A673 (cell line): Measurements from ENCODE around the gene FASN. TPM values are rescaled to one million over a fixed set of nuclear protein-coding genes. Genes with fewer than 3 reads are reported as not detected.

Experiments used
- BruUV-seq: library from RNA; stranded (reverse); fragments of 400-500 nt; replicated peaks from 2 replicates; lab custom pipeline; 2021; lab: Mats Ljungman, UMichigan
- CTCF ChIA-PET: fragments of 300-600 bp; sonication (Branson Sonifier 250); formaldehyde crosslinking; loops from one replicate; lab custom pipeline; 2022; ENCODE audit warnings: antibody characterized with exemption; lab: Charles Lee
- POLR2A ChIA-PET: fragments of 300-600 bp; sonication (Branson Sonifier 250); formaldehyde crosslinking; loops from one replicate; lab custom pipeline; 2022; ENCODE audit warnings: antibody characterized with exemption; ENCODE audit not compliant: low non-redundant PET; lab: Charles Lee
- DNase-seq: peaks from one replicate; pipeline ENCODE4 v3.0.0-alpha.2; 2015; ENCODE audit warnings: low spot score
- H3K27ac ChIP-seq: fragments of 200-600 bp; sonication (generic); 2 replicates; pipeline ENCODE4 v1.5.1; 2016; ENCODE audit warnings: mixed run types, low read depth, mild to moderate bottlenecking, mixed read lengths, antibody characterized with exemption, low read length; ENCODE audit not compliant: poor library complexity, severe bottlenecking
- H3K27me3 ChIP-seq: fragments of 200-600 bp; sonication (generic); replicated peaks from 2 replicates; pipeline ENCODE4 v1.6.1; 2017; ENCODE audit warnings: mixed run types, low read depth, mild to moderate bottlenecking, mixed read lengths, antibody characterized with exemption, low read length; ENCODE audit not compliant: insufficient read depth, poor library complexity
- H3K36me3 ChIP-seq: fragments of 200-600 bp; sonication (generic); 2 replicates; pipeline ENCODE4 v1.6.1; 2016; ENCODE audit warnings: mixed run types, mild to moderate bottlenecking, mixed read lengths, antibody characterized with exemption, low read length; ENCODE audit not compliant: insufficient read depth, poor library complexity, severe bottlenecking
- H3K4me1 ChIP-seq: fragments of 200-600 bp; sonication (generic); 2 replicates; pipeline ENCODE4 v1.6.1; 2017; ENCODE audit warnings: mixed run types, mild to moderate bottlenecking, mixed read lengths, antibody characterized with exemption, low read length; ENCODE audit not compliant: insufficient read depth, poor library complexity, severe bottlenecking
- H3K4me3 ChIP-seq: fragments of 200-600 bp; sonication (generic); 2 replicates; pipeline ENCODE4 v1.5.1; 2016; ENCODE audit warnings: low read depth, mixed run types, mild to moderate bottlenecking, mixed read lengths, low read length; ENCODE audit not compliant: poor library complexity, severe bottlenecking
- H3K9me3 ChIP-seq: fragments of 200-600 bp; sonication (generic); 2 replicates; pipeline ENCODE4 v1.6.1; 2016; ENCODE audit warnings: mixed run types, low read depth, mild to moderate bottlenecking, mixed read lengths, antibody characterized with exemption, low read length; ENCODE audit not compliant: poor library complexity, severe bottlenecking
- CTCF ChIP-seq: fragments of 300-800, 200-600 bp; sonication (generic); conservative IDR thresholded peaks from 2 replicates; pipeline ENCODE4 v1.5.1; 2017; ENCODE audit warnings: low read depth, mild to moderate bottlenecking, antibody characterized with exemption, low read length, moderate library complexity, mixed read lengths
- EZH2 ChIP-seq: fragments of 200-600 bp; sonication (generic); IDR thresholded peaks from 2 replicates; pipeline ENCODE4 v1.6.1; 2017; ENCODE audit warnings: borderline replicate concordance, low read depth, mild to moderate bottlenecking, mixed read lengths, antibody characterized with exemption, low read length; ENCODE audit not compliant: poor library complexity, severe bottlenecking
- intact Hi-C: fragments of 100-400 bp; cut with micrococcal nuclease; formaldehyde crosslinking; loops from one replicate; pipeline ENCODE4 v1.10.0; 2022; ENCODE audit not compliant: unreplicated experiment
- total RNA-seq: library from RNA; stranded (reverse); gene quantifications from 2 replicates; pipeline ENCODE4 v1.2.3, GENCODE V29; 2021

The FASN gene
- total RNA-seq, 1 experiment from 2014 or later: 591 TPM

GRCh38 chr17:82092995-82093751, 4.9 kb downstream of the FASN start:
- Histone ChIP-seq H3K27me3 (no peaks in the 10 kb centered on the region), H3K36me3 (peaks cover 86% of the 10 kb centered on the region), H3K4me3 (no peak overlapping the region), H3K27ac (no peak overlapping the region), H3K9me3 (no peaks in the 10 kb centered on the region), H3K4me1 (peaks cover 13% of the 10 kb centered on the region)
- TF ChIP-seq EZH2 (no peak), CTCF (no peak)
- CTCF ChIA-PET: no interaction called here
- intact Hi-C loops: no loop called here
- BruUV-seq: no TSS peak
- POLR2A ChIA-PET: no interaction called here
- DNase-seq: no peak

- no peak overlapping the region for H3K4me3 ChIP-seq
- ChIA-PET POLR2A (no interaction called here), CTCF (no interaction called here)
- DNase-seq: no peak
- H3K9me3 ChIP-seq: no peaks in the 10 kb centered on the region
- H3K27me3 ChIP-seq: no peaks in the 10 kb centered on the region
- H3K27ac ChIP-seq: no peak overlapping the region
- TF ChIP-seq CTCF (no peak), EZH2 (no peak)
- H3K4me1 ChIP-seq: peaks cover 13% of the 10 kb centered on the region
- H3K36me3 ChIP-seq: peaks cover 92% of the 10 kb centered on the region
- intact Hi-C loops: no loop called here
- no TSS peak for BruUV-seq
Observed at GRCh38 chr17:82092628-82092994, 5.4 kb downstream of the FASN start.

- intact Hi-C loops: no loop called here
- H3K27ac ChIP-seq: no peak overlapping the region
- H3K36me3 ChIP-seq: peaks cover 96% of the 10 kb centered on the region
- no TSS peak for BruUV-seq
- ChIA-PET POLR2A (no interaction called here), CTCF (no interaction called here)
- H3K4me1 ChIP-seq: peaks cover 13% of the 10 kb centered on the region
- DNase-seq: no peak
- no peaks in the 10 kb centered on the region for H3K9me3 ChIP-seq
- no peaks in the 10 kb centered on the region for H3K27me3 ChIP-seq
- TF ChIP-seq CTCF (no peak), EZH2 (no peak)
- no peak overlapping the region for H3K4me3 ChIP-seq
Observed at GRCh38 chr17:82092094-82092586, 5.9 kb downstream of the FASN start.
